ENCODE data around the gene UQCRHL.
"Not testable (repeated sequence)": the region's sequence is repeated elsewhere in the genome, so short reads cannot be mapped to it uniquely, and the experiment has no call there.

UQCRHL gene

DNA sequence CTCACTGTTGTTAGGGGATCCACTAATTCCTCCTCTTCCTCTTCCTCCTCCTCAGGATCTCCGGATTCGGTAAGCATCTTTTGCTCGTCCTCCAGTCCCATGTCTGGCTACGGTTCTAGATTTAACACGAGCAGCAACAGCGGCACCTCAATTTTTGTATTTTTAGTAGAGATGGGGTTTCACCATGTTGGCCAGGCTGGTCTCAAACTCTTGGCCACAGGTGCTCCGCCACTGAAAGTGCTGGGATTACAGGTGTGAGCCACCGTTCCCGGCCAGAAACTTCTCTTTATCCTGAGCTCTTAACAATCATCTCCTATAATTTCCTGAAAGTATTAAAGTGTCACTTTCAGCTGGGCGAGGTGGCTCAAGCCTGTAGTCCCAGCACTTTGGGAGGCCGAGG lies at the start of gene UQCRHL:
TSS of gene UQCRHL (minus strand) at position 101 of the 400 bp plus-strand sequence. CDS start at position 101, 0 bp downstream.
- not testable (repeated sequence) for TF ChIP-seq YY1 (IDR thresholded peaks at IDR 0.05; ENCODE audit: low read depth); TEAD4 (IDR thresholded peaks at IDR 0.05); NFIC (IDR thresholded peaks at IDR 0.05)

DNA sequence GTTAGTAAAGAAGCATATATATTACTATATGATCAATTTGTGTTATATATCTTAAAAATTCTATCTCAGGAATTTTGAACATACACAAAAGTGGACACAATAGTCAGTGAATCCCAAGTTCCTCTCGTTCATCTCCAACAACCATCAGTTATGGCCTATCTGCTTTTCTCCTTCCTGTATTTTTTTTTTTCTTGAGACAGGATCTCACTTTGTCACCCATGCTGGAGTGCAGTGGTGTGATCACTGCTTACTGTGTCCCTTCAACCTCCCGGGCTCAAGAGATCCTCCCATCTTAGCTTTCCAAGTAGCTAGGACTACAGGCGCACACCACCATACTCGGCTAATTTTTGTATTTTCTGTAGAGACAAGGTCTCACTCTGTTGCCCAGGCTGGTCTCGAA lies 49.4 kb upstream of the UQCRHL start:
- TF ChIP-seq EGR1 (IDR thresholded peaks at IDR 0.05), result no peak
- TF ChIP-seq YY1 (IDR thresholded peaks at IDR 0.05; ENCODE audit: low read depth), result no peak
- TF ChIP-seq CREB1 (IDR thresholded peaks at IDR 0.05; ENCODE audit: low read depth), result no peak
- no peak for TF ChIP-seq TCF12 (IDR thresholded peaks at IDR 0.05; ENCODE audit: low read depth)
- TF ChIP-seq, protein P1, sequence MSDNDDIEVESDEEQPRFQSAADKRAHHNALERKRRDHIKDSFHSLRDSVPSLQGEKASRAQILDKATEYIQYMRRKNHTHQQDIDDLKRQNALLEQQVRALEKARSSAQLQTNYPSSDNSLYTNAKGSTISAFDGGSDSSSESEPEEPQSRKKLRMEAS (IDR thresholded peaks at IDR 0.05), result no peak
- no peak for TF ChIP-seq TAF1 (IDR thresholded peaks at IDR 0.05; ENCODE audit: low read depth)
- TF ChIP-seq TEAD4 (IDR thresholded peaks at IDR 0.05), result no peak
- no peak for TF ChIP-seq FOXM1 (IDR thresholded peaks at IDR 0.05; ENCODE audit: borderline replicate concordance, low read depth)

DNA sequence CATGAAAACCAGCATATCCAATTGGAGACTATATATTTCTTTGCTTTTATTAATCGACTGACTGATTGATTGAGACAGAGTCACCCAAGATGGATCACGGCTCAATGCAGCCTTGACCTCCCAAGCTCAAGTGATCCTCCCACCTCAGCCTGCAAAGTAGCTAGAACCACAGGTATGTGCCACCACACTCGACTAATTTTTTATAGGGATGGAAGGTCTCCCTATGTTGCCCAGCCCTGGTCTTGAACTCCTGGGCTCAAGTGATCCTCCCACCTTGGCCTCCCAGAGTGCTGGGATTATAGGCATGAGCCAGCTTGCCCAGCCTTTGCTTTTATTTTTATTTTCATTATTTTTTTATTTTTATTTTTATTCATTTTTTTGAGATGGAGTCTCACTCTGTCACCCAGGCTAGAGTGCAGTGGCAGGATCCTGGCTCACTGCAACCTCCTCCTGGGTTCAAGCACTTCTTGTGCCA lies 45.4 kb upstream of the UQCRHL start:
- TF ChIP-seq EP300 (IDR thresholded peaks at IDR 0.05; ENCODE audit: borderline replicate concordance) (no peak), NFIC (IDR thresholded peaks at IDR 0.05) (no peak), FOXM1 (IDR thresholded peaks at IDR 0.05; ENCODE audit: borderline replicate concordance, low read depth) (no peak), RAD21 (IDR thresholded peaks at IDR 0.05; ENCODE audit: low read depth) (no peak), TCF12 (IDR thresholded peaks at IDR 0.05; ENCODE audit: low read depth) (no peak), YY1 (IDR thresholded peaks at IDR 0.05; ENCODE audit: low read depth) (no peak)

DNA sequence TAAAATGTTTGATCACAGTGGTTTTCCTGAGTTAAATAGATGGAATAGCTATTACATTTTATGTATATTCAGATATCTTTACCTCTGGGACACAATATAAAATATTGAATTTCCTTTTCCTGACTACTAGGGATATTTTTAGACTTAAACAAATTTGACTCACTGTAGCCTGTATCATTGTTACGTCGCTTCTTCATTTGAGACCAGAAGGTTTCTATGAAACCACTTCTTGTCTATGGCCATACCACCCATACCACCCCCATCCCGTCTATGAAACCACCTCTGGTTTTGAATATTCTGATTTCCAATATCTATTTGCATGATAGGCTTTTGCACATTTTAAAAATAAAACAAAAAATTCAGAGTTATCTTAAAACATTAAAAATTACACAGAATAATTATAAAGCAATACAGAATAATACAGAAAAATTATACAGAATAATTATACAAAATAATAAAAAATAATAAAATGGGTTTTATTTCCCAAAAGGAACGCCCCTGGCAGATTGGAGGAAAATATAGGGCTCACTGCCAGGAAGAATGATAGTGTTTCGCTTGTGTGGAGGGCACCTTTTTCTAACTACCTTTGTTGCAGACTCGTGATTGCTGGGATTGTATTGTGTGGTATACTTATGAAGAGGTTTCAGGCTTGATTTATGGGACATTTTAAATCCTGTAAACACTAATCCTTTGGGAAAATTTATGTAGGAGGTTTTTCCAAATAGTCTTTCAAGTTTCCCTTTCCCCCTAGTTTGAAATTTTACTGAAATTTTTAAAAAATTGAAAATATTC lies 44.8 kb upstream of the UQCRHL start:
- TF ChIP-seq EP300 (IDR thresholded peaks at IDR 0.05; ENCODE audit: borderline replicate concordance) (no peak), RAD21 (IDR thresholded peaks at IDR 0.05; ENCODE audit: low read depth) (no peak), CEBPB (IDR thresholded peaks at IDR 0.05) (no peak)

DNA sequence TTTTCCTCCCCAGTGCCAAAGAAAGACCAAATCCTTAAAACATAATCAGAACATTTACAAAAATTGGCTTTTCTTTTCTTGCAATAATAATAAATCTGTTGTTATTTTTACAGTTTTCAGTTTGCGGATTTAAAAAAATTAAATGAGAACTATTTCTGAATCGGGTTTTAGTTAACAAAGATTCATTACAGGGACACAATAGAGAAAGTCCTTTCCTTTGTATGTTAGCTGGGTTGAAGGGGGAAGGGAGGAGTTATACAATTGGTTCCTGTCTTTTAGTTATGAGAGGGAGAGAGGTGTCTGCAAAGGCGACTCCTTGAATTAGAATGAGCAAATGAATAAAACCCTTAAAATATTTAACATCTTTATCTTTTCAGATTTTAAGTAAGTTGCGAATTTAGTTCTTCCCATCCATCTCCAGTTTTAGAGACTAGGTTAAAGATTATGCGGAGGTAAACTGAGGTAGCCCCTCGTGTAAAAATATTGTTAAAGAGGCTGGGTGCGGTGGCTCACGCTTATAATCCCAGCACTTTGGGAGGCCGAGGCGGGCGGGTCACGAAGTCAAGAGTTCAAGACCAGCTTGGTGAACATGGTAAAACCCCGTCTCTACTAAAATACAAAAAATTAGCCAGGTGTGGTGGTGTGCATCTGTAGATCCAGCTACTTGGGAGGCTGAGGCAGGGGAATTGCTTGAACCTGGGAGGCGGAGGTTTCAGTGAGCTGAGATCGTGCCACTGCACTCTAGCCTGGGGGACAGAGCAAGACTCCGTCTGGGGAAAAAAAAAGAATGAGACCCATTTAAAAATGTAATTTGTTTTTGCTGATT lies 44.0 kb upstream of the UQCRHL start:
- TF ChIP-seq FOXM1 (IDR thresholded peaks at IDR 0.05; ENCODE audit: borderline replicate concordance, low read depth) (no peak), TAF1 (IDR thresholded peaks at IDR 0.05; ENCODE audit: low read depth) (no peak), ZBTB7A (IDR thresholded peaks at IDR 0.05; ENCODE audit: low read depth) (no peak), NFIC (IDR thresholded peaks at IDR 0.05) (no peak), CEBPB (IDR thresholded peaks at IDR 0.05) (no peak), TCF12 (IDR thresholded peaks at IDR 0.05; ENCODE audit: low read depth) (no peak), TEAD4 (IDR thresholded peaks at IDR 0.05) (no peak), RAD21 (IDR thresholded peaks at IDR 0.05; ENCODE audit: low read depth) (no peak), EP300 (IDR thresholded peaks at IDR 0.05; ENCODE audit: borderline replicate concordance) (no peak), CREB1 (IDR thresholded peaks at IDR 0.05; ENCODE audit: low read depth) (no peak), EGR1 (IDR thresholded peaks at IDR 0.05) (no peak), YY1 (IDR thresholded peaks at IDR 0.05; ENCODE audit: low read depth) (no peak)
- TF ChIP-seq, protein P2, sequence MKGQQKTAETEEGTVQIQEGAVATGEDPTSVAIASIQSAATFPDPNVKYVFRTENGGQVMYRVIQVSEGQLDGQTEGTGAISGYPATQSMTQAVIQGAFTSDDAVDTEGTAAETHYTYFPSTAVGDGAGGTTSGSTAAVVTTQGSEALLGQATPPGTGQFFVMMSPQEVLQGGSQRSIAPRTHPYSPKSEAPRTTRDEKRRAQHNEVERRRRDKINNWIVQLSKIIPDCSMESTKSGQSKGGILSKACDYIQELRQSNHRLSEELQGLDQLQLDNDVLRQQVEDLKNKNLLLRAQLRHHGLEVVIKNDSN (IDR thresholded peaks at IDR 0.05), result no peak
- TF ChIP-seq, protein P3, sequence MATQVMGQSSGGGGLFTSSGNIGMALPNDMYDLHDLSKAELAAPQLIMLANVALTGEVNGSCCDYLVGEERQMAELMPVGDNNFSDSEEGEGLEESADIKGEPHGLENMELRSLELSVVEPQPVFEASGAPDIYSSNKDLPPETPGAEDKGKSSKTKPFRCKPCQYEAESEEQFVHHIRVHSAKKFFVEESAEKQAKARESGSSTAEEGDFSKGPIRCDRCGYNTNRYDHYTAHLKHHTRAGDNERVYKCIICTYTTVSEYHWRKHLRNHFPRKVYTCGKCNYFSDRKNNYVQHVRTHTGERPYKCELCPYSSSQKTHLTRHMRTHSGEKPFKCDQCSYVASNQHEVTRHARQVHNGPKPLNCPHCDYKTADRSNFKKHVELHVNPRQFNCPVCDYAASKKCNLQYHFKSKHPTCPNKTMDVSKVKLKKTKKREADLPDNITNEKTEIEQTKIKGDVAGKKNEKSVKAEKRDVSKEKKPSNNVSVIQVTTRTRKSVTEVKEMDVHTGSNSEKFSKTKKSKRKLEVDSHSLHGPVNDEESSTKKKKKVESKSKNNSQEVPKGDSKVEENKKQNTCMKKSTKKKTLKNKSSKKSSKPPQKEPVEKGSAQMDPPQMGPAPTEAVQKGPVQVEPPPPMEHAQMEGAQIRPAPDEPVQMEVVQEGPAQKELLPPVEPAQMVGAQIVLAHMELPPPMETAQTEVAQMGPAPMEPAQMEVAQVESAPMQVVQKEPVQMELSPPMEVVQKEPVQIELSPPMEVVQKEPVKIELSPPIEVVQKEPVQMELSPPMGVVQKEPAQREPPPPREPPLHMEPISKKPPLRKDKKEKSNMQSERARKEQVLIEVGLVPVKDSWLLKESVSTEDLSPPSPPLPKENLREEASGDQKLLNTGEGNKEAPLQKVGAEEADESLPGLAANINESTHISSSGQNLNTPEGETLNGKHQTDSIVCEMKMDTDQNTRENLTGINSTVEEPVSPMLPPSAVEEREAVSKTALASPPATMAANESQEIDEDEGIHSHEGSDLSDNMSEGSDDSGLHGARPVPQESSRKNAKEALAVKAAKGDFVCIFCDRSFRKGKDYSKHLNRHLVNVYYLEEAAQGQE (IDR thresholded peaks at IDR 0.05; ENCODE audit: low read depth), result no peak
- TF ChIP-seq, protein P1 (IDR thresholded peaks at IDR 0.05), result no peak

DNA sequence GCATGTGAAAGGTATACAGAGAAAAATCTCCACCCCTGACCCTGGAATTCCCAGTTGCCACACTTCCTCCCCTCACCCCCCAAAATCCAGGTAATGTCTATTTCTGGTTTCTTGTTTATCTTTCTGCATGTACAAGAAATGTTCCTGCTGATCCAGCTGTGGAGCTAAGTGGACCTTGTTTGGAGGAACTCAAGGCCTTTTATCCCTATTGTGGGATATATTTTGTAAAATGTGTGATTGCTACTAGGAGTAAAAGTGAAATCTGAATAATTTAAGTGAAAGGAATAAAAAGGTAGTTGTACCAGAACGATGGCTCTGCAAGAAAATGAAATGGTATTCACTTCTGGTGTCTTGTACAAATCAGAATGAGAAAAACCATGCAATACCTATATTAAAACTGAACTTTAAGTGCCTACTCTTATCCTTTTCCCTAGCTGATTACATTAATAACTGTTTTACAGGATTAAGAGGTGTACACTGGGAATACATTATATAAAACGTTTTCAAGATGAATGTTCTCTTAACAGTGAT lies 43.1 kb upstream of the UQCRHL start:
- TF ChIP-seq YY1 (IDR thresholded peaks at IDR 0.05; ENCODE audit: low read depth), result no peak
- TF ChIP-seq TEAD4 (IDR thresholded peaks at IDR 0.05), result no peak
- TF ChIP-seq NFIC (IDR thresholded peaks at IDR 0.05), result no peak
- no peak for TF ChIP-seq TAF1 (IDR thresholded peaks at IDR 0.05; ENCODE audit: low read depth)
- no peak for TF ChIP-seq CEBPB (IDR thresholded peaks at IDR 0.05)
- TF ChIP-seq, protein P3 (IDR thresholded peaks at IDR 0.05; ENCODE audit: low read depth), result no peak
- no peak for TF ChIP-seq RAD21 (IDR thresholded peaks at IDR 0.05; ENCODE audit: low read depth)
- no peak for TF ChIP-seq CREB1 (IDR thresholded peaks at IDR 0.05; ENCODE audit: low read depth)
- TF ChIP-seq TCF12 (IDR thresholded peaks at IDR 0.05; ENCODE audit: low read depth), result no peak
- TF ChIP-seq FOXM1 (IDR thresholded peaks at IDR 0.05; ENCODE audit: borderline replicate concordance, low read depth), result no peak
- no peak for TF ChIP-seq ZBTB7A (IDR thresholded peaks at IDR 0.05; ENCODE audit: low read depth)
- TF ChIP-seq EGR1 (IDR thresholded peaks at IDR 0.05), result no peak
- TF ChIP-seq, protein P1 (IDR thresholded peaks at IDR 0.05), result no peak
- TF ChIP-seq EP300 (IDR thresholded peaks at IDR 0.05; ENCODE audit: borderline replicate concordance), result no peak
- TF ChIP-seq, protein P2 (IDR thresholded peaks at IDR 0.05), result no peak
